H9 (cell line): Measurements from ENCODE around the gene MYO5B. TPM values are rescaled to one million over a fixed set of nuclear protein-coding genes. Genes with fewer than 3 reads are reported as not detected.

Source experiments
- DNase-seq: peaks from one replicate; pipeline ENCODE4 v3.0.0-alpha.2; 2017
- H2AFZ ChIP-seq: one replicate; pipeline ENCODE4 v1.6.1; 2013; ENCODE audit warnings: mild to moderate bottlenecking, low read length, control low read depth, moderate library complexity
- H2AK5ac ChIP-seq: 2 replicates; pipeline ENCODE4 v1.6.1; 2013; ENCODE audit warnings: low read length, control low read depth, mixed read lengths; ENCODE audit not compliant: insufficient read length
- H2BK120ac ChIP-seq: one replicate; pipeline ENCODE4 v1.6.1; 2013; ENCODE audit warnings: low read depth, mild to moderate bottlenecking, low read length, control low read depth, inconsistent platforms; ENCODE audit not compliant: poor library complexity, severe bottlenecking
- H2BK12ac ChIP-seq: 2 replicates; pipeline ENCODE4 v1.6.1; 2013; ENCODE audit warnings: low read length, control low read depth, mixed read lengths, low read depth; ENCODE audit not compliant: insufficient read length
- H2BK15ac ChIP-seq: 2 replicates; pipeline ENCODE4 v1.6.1; 2013; ENCODE audit warnings: low read depth, low read length, control low read depth
- H2BK20ac ChIP-seq: one replicate; pipeline ENCODE4 v1.6.1; 2013; ENCODE audit warnings: low read depth, mild to moderate bottlenecking, low read length, control low read depth, inconsistent platforms; ENCODE audit not compliant: poor library complexity, severe bottlenecking
- H2BK5ac ChIP-seq: 2 replicates; pipeline ENCODE4 v1.6.1; 2013; ENCODE audit warnings: low read length, control low read depth, mixed read lengths; ENCODE audit not compliant: insufficient read length
- H3K14ac ChIP-seq: 2 replicates; pipeline ENCODE4 v1.6.1; 2013; ENCODE audit warnings: low read length, control low read depth; ENCODE audit not compliant: insufficient read depth
- H3K18ac ChIP-seq: 2 replicates; pipeline ENCODE4 v1.6.1; 2013; ENCODE audit warnings: low read depth, mild to moderate bottlenecking, mixed read lengths, low read length, control low read depth; ENCODE audit not compliant: insufficient read length
- H3K23ac ChIP-seq: 2 replicates; pipeline ENCODE4 v1.6.1; 2013; ENCODE audit warnings: low read length, control low read depth, mixed read lengths, low read depth; ENCODE audit not compliant: insufficient read length
- H3K23me2 ChIP-seq: 2 replicates; pipeline ENCODE4 v1.6.1; 2013; ENCODE audit warnings: low read depth, mild to moderate bottlenecking, mixed read lengths, low read length, control low read depth; ENCODE audit not compliant: insufficient read length, poor library complexity, severe bottlenecking
- H3K27ac ChIP-seq: 2 replicates; pipeline ENCODE4 v1.5.1; 2013; ENCODE audit warnings: low read length, control low read depth, mixed read lengths, low read depth; ENCODE audit not compliant: insufficient read length
- H3K27me3 ChIP-seq: 2 replicates; pipeline ENCODE4 v1.6.1; 2013; ENCODE audit warnings: low read length, control low read depth, inconsistent platforms; ENCODE audit not compliant: insufficient read depth
- H3K4ac ChIP-seq: 2 replicates; pipeline ENCODE4 v1.6.1; 2013; ENCODE audit warnings: low read depth, mild to moderate bottlenecking, control low read depth, inconsistent platforms, low read length, moderate library complexity
- H3K4me1 ChIP-seq: 2 replicates; pipeline ENCODE4 v1.6.1; 2013; ENCODE audit warnings: low read length, control low read depth, inconsistent platforms; ENCODE audit not compliant: insufficient read depth
- H3K4me2 ChIP-seq: 2 replicates; pipeline ENCODE4 v1.6.1; 2013; ENCODE audit warnings: low read length, control low read depth, mixed read lengths; ENCODE audit not compliant: insufficient read length, insufficient read depth
- H3K56ac ChIP-seq: 2 replicates; pipeline ENCODE4 v1.6.1; 2013; ENCODE audit warnings: low read depth, mild to moderate bottlenecking, mixed read lengths, low read length, control low read depth; ENCODE audit not compliant: insufficient read length
- H3K79me1 ChIP-seq: 2 replicates; pipeline ENCODE4 v1.6.1; 2013; ENCODE audit warnings: low read depth, mild to moderate bottlenecking, moderate library complexity, low read length, control low read depth, inconsistent platforms; ENCODE audit not compliant: insufficient read depth, poor library complexity, severe bottlenecking
- H3K79me2 ChIP-seq: 2 replicates; pipeline ENCODE4 v1.6.1; 2013; ENCODE audit warnings: low read length, control low read depth, inconsistent platforms; ENCODE audit not compliant: insufficient read depth
- H3K9ac ChIP-seq: 2 replicates; pipeline ENCODE4 v1.6.1; 2013; ENCODE audit warnings: low read length, control low read depth, mixed read lengths; ENCODE audit not compliant: insufficient read length; ENCODE audit errors: extremely low read depth
- H3K9me3 ChIP-seq: one replicate; pipeline ENCODE4 v1.6.1; 2013; ENCODE audit warnings: low read depth, low read length, inconsistent platforms; ENCODE audit not compliant: control insufficient read depth
- H3T11ph ChIP-seq: one replicate; pipeline ENCODE4 v1.6.1; 2013; ENCODE audit warnings: mild to moderate bottlenecking, low read length, control low read depth, inconsistent platforms
- H4K20me1 ChIP-seq: one replicate; pipeline ENCODE4 v1.6.1; 2013; ENCODE audit not compliant: control insufficient read depth, insufficient read length, insufficient read depth
- H4K5ac ChIP-seq: 2 replicates; pipeline ENCODE4 v1.6.1; 2013; ENCODE audit warnings: low read depth, mild to moderate bottlenecking, mixed read lengths, low read length, control low read depth; ENCODE audit not compliant: insufficient read length
- H4K8ac ChIP-seq: replicated peaks from 2 replicates; pipeline ENCODE4 v1.6.1; 2013; ENCODE audit warnings: low read length, control low read depth, mixed read lengths, low read depth; ENCODE audit not compliant: insufficient read length
- H4K91ac ChIP-seq: 2 replicates; pipeline ENCODE4 v1.6.1; 2013; ENCODE audit warnings: low read depth, mild to moderate bottlenecking, moderate library complexity, mixed read lengths, low read length, control low read depth; ENCODE audit not compliant: insufficient read length
- H3K27ac Mint-ChIP-seq, 3 experiments: 2 replicates in 2 of 3; 3 replicates in 1 of 3; pipeline ENCODE4 v1.8.0; 2020 to 2021; ENCODE audit warnings: mixed read lengths in 3 of 3, mild to moderate bottlenecking in 1 of 3, moderate library complexity in 1 of 3
- H3K27me3 Mint-ChIP-seq: 2 replicates; pipeline ENCODE4 v1.8.0; 2021; ENCODE audit warnings: low read depth, mild to moderate bottlenecking, moderate library complexity, mixed read lengths
- H3K36me3 Mint-ChIP-seq, 3 experiments: 2 replicates in 2 of 3; 3 replicates in 1 of 3; pipeline ENCODE4 v1.8.0; 2020 to 2021; ENCODE audit warnings: low read depth in 3 of 3, mixed read lengths in 3 of 3; ENCODE audit not compliant: insufficient read depth in 1 of 3
- H3K4me1 Mint-ChIP-seq, 2 experiments: 2 replicates each; pipeline ENCODE4 v1.8.0; 2020; ENCODE audit warnings: mixed read lengths in 2 of 2
- H3K4me3 Mint-ChIP-seq, 2 experiments: 2 replicates in 1 of 2; 3 replicates in 1 of 2; pipeline ENCODE4 v1.8.0; 2020 to 2021; ENCODE audit warnings: mild to moderate bottlenecking in 2 of 2, mixed read lengths in 2 of 2, moderate library complexity in 1 of 2
- H3K9me3 Mint-ChIP-seq, 2 experiments: 2 replicates in 1 of 2; 3 replicates in 1 of 2; pipeline ENCODE4 v1.8.0; 2020; ENCODE audit warnings: mild to moderate bottlenecking in 2 of 2, mixed read lengths in 2 of 2, moderate library complexity in 1 of 2
- CTCF ChIP-seq: fragments of 200-600 bp; sonication (generic); conservative IDR thresholded peaks from 3 replicates; pipeline ENCODE4 v1.8.0; 2021; ENCODE audit warnings: antibody characterized with exemption, mild to moderate bottlenecking
- WGBS: extraction: QIAGEN DNeasy Blood & Tissue Kit; methylation state at CpG from one replicate; pipeline ENCODE4 v1.1.7; 2013; ENCODE audit warnings: missing lambda C conversion rate, low lambda C conversion rate, mixed read lengths; ENCODE audit not compliant: insufficient read length; ENCODE audit errors: extremely low coverage; 5-methylcytosine and 5-hydroxymethylcytosine counted together
- total RNA-seq: library from RNA; stranded (reverse); gene quantifications from 2 replicates; pipeline ENCODE4 v1.2.1, GENCODE V29; 2021

The MYO5B gene
- total RNA-seq, 1 experiment from 2014 or later: 9.3 TPM

GRCh38 chr18:50158866-50159653 lies 35.9 kb downstream of the MYO5B start:
- Histone ChIP-seq H2AK5ac (no peak overlapping the region), H2BK15ac (no peak overlapping the region), H3K4me2 (no peak overlapping the region), H3K9ac (no peak overlapping the region), H4K8ac (no peak overlapping the region), H3K18ac (no peak overlapping the region), H4K91ac (no peak overlapping the region), H2BK20ac (no peak overlapping the region), H3K14ac (no peak overlapping the region), H2BK12ac (no peak overlapping the region), H3K27ac (no peak overlapping the region), H3K4me1 (peaks cover 9% of the 10 kb centered on the region; the same call in 1 of the 2 replicates), H2AFZ (no peak overlapping the region), H3K56ac (no peak overlapping the region), H3T11ph (no peak overlapping the region), H3K9me3 (no peaks in the 10 kb centered on the region), H4K20me1 (no peaks in the 10 kb centered on the region), H4K5ac (no peak overlapping the region), H2BK5ac (no peak overlapping the region), H3K27me3 (no peaks in the 10 kb centered on the region), H3K23ac (no peak overlapping the region), H3K79me2 (no peaks in the 10 kb centered on the region), H2BK120ac (no peak overlapping the region), H3K4ac (no peak overlapping the region), H3K79me1 (no peaks in the 10 kb centered on the region), H3K23me2 (no peaks in the 10 kb centered on the region)
- TF ChIP-seq CTCF: no peak
- Mint-ChIP-seq H3K9me3 (no peaks in the 10 kb centered on the region), H3K4me1 (peaks cover 37 to 38% of the 10 kb centered on the region in 2 experiments), H3K4me3 (no peak overlapping the region), H3K27me3 (no peaks in the 10 kb centered on the region), H3K36me3 (no peaks in the 10 kb centered on the region), H3K27ac (peak overlapping the region in 1 of 3 experiments; percentile 41; a peak in 1 of 7 replicates)
- no CpG with 5 or more reads among the region's 9 CpGs for WGBS
- no peak for DNase-seq
